H1 (cell line): ENCODE data around the gene SLC1A3. TPM values are rescaled to one million over a fixed set of nuclear protein-coding genes. Genes with fewer than 3 reads are reported as not detected.

Experiments
- CTCF ChIA-PET: fragments of 300-600 bp; sonication (Branson Sonifier 250); formaldehyde crosslinking; loops from one replicate; lab custom pipeline; 2021; ENCODE audit not compliant: partially characterized antibody; lab: Charles Lee
- POLR2A ChIA-PET: fragments of 300-600 bp; sonication (Branson Sonifier 250); formaldehyde crosslinking; loops from one replicate; lab custom pipeline; 2021; ENCODE audit warnings: inconsistent platforms; ENCODE audit not compliant: partially characterized antibody; lab: Charles Lee
- DNase-seq, 2 experiments: peaks; one replicate each; pipeline versions ENCODE4 v3.0.0 to v3.0.0-alpha.2; 2010 to 2022; ENCODE audit warnings: low spot score in 2 of 2, low read depth in 1 of 2, mixed read lengths in 1 of 2
- FAIRE-seq: peaks from 2 replicates; lab custom pipeline; 2011; peaks lifted over from hg19 to GRCh38; lab: Jason Lieb, UNC
- H2AFZ ChIP-seq: 2 replicates; pipeline ENCODE4 v1.8.1; 2012; ENCODE audit warnings: low read length, inconsistent platforms
- H2AK5ac ChIP-seq: 2 replicates; pipeline ENCODE4 v1.6.1; 2013; ENCODE audit warnings: low read depth, low read length
- H2BK120ac ChIP-seq: replicated peaks from 2 replicates; pipeline ENCODE3; 2013; ENCODE audit warnings: low read depth, low read length, inconsistent platforms
- H2BK12ac ChIP-seq: 2 replicates; pipeline ENCODE4 v1.6.1; 2013; ENCODE audit warnings: low read depth, low read length
- H2BK15ac ChIP-seq: 2 replicates; pipeline ENCODE4 v1.6.1; 2013; ENCODE audit warnings: low read length
- H2BK20ac ChIP-seq: 2 replicates; pipeline ENCODE4 v1.6.1; 2013; ENCODE audit warnings: low read length
- H2BK5ac ChIP-seq: 2 replicates; pipeline ENCODE4 v1.6.1; 2013; ENCODE audit warnings: low read depth, low read length
- H3K14ac ChIP-seq: 2 replicates; pipeline ENCODE4 v1.6.1; 2013; ENCODE audit warnings: inconsistent platforms; ENCODE audit not compliant: insufficient read length
- H3K18ac ChIP-seq: 2 replicates; pipeline ENCODE4 v1.6.1; 2013; ENCODE audit warnings: low read length; ENCODE audit errors: extremely low read depth
- H3K23ac ChIP-seq: 2 replicates; pipeline ENCODE4 v1.6.1; 2013; ENCODE audit warnings: inconsistent platforms; ENCODE audit not compliant: insufficient read length
- H3K23me2 ChIP-seq: 2 replicates; pipeline ENCODE4 v1.6.1; 2013; ENCODE audit warnings: low read depth, low read length
- H3K27ac ChIP-seq: 2 replicates; pipeline ENCODE4 v1.6.1; 2011; ENCODE audit warnings: low read depth, low read length, inconsistent platforms
- H3K27me3 ChIP-seq, 4 experiments: replicated peaks in 1 of 4; 1 replicate in 1 of 4; 2 replicates in 3 of 4; pipeline versions ENCODE4 v1.6.1 to v1.8.1; 2011 to 2013; ENCODE audit warnings: low read length in 3 of 4, mild to moderate bottlenecking in 3 of 4, inconsistent platforms in 2 of 4, mixed read lengths in 2 of 4, moderate library complexity in 1 of 4; ENCODE audit not compliant: control insufficient read depth in 3 of 4, insufficient read depth in 3 of 4; ENCODE audit errors: extremely low read depth in 1 of 4
- H3K36me3 ChIP-seq, 4 experiments: 2 replicates each; pipeline versions ENCODE4 v1.6.1 to v1.8.1; 2011 to 2013; ENCODE audit warnings: mild to moderate bottlenecking in 4 of 4, low read length in 3 of 4, moderate library complexity in 2 of 4, control low read depth in 1 of 4, inconsistent platforms in 1 of 4; ENCODE audit not compliant: insufficient read depth in 4 of 4, control insufficient read depth in 2 of 4
- H3K4ac ChIP-seq: replicated peaks from 2 replicates; pipeline ENCODE3; 2013; ENCODE audit warnings: low read length, low read depth, mixed read lengths, inconsistent platforms; ENCODE audit not compliant: insufficient read length
- H3K4me1 ChIP-seq, 4 experiments: replicated peaks in 1 of 4; 1 replicate in 1 of 4; 2 replicates in 3 of 4; pipeline versions ENCODE4 v1.6.1 to v1.8.1; 2011 to 2013; ENCODE audit warnings: low read length in 3 of 4, inconsistent platforms in 2 of 4, mixed read lengths in 1 of 4; ENCODE audit not compliant: insufficient read depth in 4 of 4, control insufficient read depth in 3 of 4
- H3K4me2 ChIP-seq, 2 experiments: 2 replicates each; pipeline versions ENCODE4 v1.6.1 to v1.8.1; 2011 to 2013; ENCODE audit warnings: low read depth in 2 of 2, low read length in 2 of 2, control low read depth in 1 of 2, inconsistent platforms in 1 of 2, mild to moderate bottlenecking in 1 of 2; ENCODE audit not compliant: insufficient read depth in 1 of 2
- H3K4me3 ChIP-seq, 4 experiments: fragments of 200-600, 300-600 bp in 1 of 4; sonication (generic), shearing (Covaris generic), sonication (Bioruptor Twin) in 1 of 4; 2 replicates each; pipeline versions ENCODE4 v1.5.1 to v1.8.1; 2011 to 2016; ENCODE audit warnings: low read length in 4 of 4, low read depth in 3 of 4, control low read depth in 2 of 4, inconsistent platforms in 2 of 4, mild to moderate bottlenecking in 2 of 4, mixed read lengths in 1 of 4, moderate library complexity in 1 of 4; ENCODE audit not compliant: insufficient read depth in 2 of 4; ENCODE audit errors: extremely low read depth in 1 of 4
- H3K56ac ChIP-seq: replicated peaks from 2 replicates; pipeline ENCODE3; 2013; ENCODE audit warnings: low read depth, mild to moderate bottlenecking, mixed read lengths, low read length, inconsistent platforms; ENCODE audit not compliant: insufficient read length
- H3K79me1 ChIP-seq: 2 replicates; pipeline ENCODE4 v1.6.1; 2013; ENCODE audit warnings: low read depth, low read length, control low read depth
- H3K79me2 ChIP-seq, 2 experiments: 2 replicates each; pipeline versions ENCODE4 v1.6.1 to v1.8.1; 2012 to 2013; ENCODE audit warnings: low read length in 2 of 2, mild to moderate bottlenecking in 2 of 2, inconsistent platforms in 1 of 2; ENCODE audit not compliant: insufficient read depth in 2 of 2, control insufficient read depth in 1 of 2
- H3K9ac ChIP-seq, 4 experiments: replicated peaks in 1 of 4; 1 replicate in 1 of 4; 2 replicates in 3 of 4; pipeline versions ENCODE4 v1.6.1 to v1.8.1; 2011 to 2013; ENCODE audit warnings: low read depth in 3 of 4, low read length in 3 of 4, control low read depth in 2 of 4, mild to moderate bottlenecking in 2 of 4, moderate library complexity in 2 of 4, inconsistent platforms in 1 of 4; ENCODE audit errors: extremely low read depth in 1 of 4
- H3K9me3 ChIP-seq, 2 experiments: 2 replicates each; pipeline versions ENCODE4 v1.6.1 to v1.8.1; 2012 to 2013; ENCODE audit warnings: mild to moderate bottlenecking in 2 of 2, moderate library complexity in 2 of 2, control low read depth in 1 of 2, inconsistent platforms in 1 of 2, low read depth in 1 of 2, low read length in 1 of 2, mixed read lengths in 1 of 2; ENCODE audit not compliant: insufficient read depth in 2 of 2
- H4K20me1 ChIP-seq, 2 experiments: replicated peaks in 1 of 2; 2 replicates each; pipeline versions ENCODE3 to v1.8.1; 2011 to 2013; ENCODE audit warnings: inconsistent platforms in 2 of 2, low read length in 2 of 2, mild to moderate bottlenecking in 1 of 2; ENCODE audit not compliant: insufficient read depth in 2 of 2, control insufficient read depth in 1 of 2
- H4K5ac ChIP-seq: 2 replicates; pipeline ENCODE4 v1.6.1; 2013; ENCODE audit warnings: low read length, low read depth, mixed read lengths, inconsistent platforms; ENCODE audit not compliant: insufficient read length
- H4K8ac ChIP-seq: 2 replicates; pipeline ENCODE4 v1.8.0; 2013; ENCODE audit warnings: mild to moderate bottlenecking, moderate library complexity, low read length, inconsistent platforms; ENCODE audit not compliant: insufficient read depth; ENCODE audit errors: extremely low read depth
- H4K91ac ChIP-seq: replicated peaks from 2 replicates; pipeline ENCODE3; 2013; ENCODE audit warnings: low read length, mixed read lengths, inconsistent platforms; ENCODE audit not compliant: insufficient read length
- BCL11A ChIP-seq, 2 experiments: IDR thresholded peaks; one replicate each; pipeline ENCODE4 v1.6.1; 2011; ENCODE audit warnings: low read depth in 2 of 2, low read length in 2 of 2, mild to moderate bottlenecking in 2 of 2
- CHD1 ChIP-seq: IDR thresholded peaks from 2 replicates; pipeline ENCODE4 v1.6.1; 2012; ENCODE audit warnings: low read depth, low read length, improper control_type of control experiment
- RNF2 ChIP-seq: fragments of 200-900, 300-1000 bp; sonication (generic); IDR thresholded peaks from 2 replicates; pipeline ENCODE4 v1.7.1; 2016; ENCODE audit warnings: borderline replicate concordance, low read depth, mild to moderate bottlenecking, antibody characterized with exemption, low read length; ENCODE audit not compliant: poor library complexity, severe bottlenecking; ENCODE audit errors: missing control alignments
- RXRA ChIP-seq: IDR thresholded peaks from 2 replicates; pipeline ENCODE4 v1.6.1; 2011; ENCODE audit warnings: low read depth, mild to moderate bottlenecking, low read length, moderate library complexity; ENCODE audit not compliant: insufficient read depth
- SAP30 ChIP-seq: fragments of 300-600 bp; sonication (generic); IDR thresholded peaks from 2 replicates; pipeline ENCODE4 v1.7.1; 2012; ENCODE audit warnings: low read length, moderate library complexity, mild to moderate bottlenecking, inconsistent platforms; ENCODE audit not compliant: insufficient read depth, insufficient replicate concordance
- SIN3A ChIP-seq, 2 experiments: IDR thresholded peaks in 1 of 2; conservative IDR thresholded peaks in 1 of 2; 2 replicates each; pipeline ENCODE4 v1.6.1; 2011 to 2012; ENCODE audit warnings: low read length in 2 of 2, improper control_type of control experiment in 1 of 2, low read depth in 1 of 2, mild to moderate bottlenecking in 1 of 2
- SIRT6 ChIP-seq: IDR thresholded peaks from one replicate; pipeline ENCODE4 v1.7.1; 2012; ENCODE audit warnings: low read length, inconsistent platforms
- TEAD4 ChIP-seq: IDR thresholded peaks from 2 replicates; pipeline ENCODE4 v1.6.1; 2012; ENCODE audit warnings: low read depth, low read length, inconsistent platforms, mixed read lengths
- WGBS, 2 experiments: shearing (Covaris generic) in 1 of 2; methylation state at CpG; one replicate each; pipeline versions ENCODE4 v1.1.6 to v1.1.7; 2013 to 2015; ENCODE audit warnings: low lambda C conversion rate in 2 of 2, mixed read lengths in 2 of 2, inconsistent platforms in 1 of 2, low coverage in 1 of 2, missing lambda C conversion rate in 1 of 2; ENCODE audit not compliant: insufficient replicate concordance in 2 of 2, insufficient coverage in 1 of 2, insufficient read length in 1 of 2; ENCODE audit errors: extremely low coverage in 1 of 2, missing lambda C conversion rate in 1 of 2; 5-methylcytosine and 5-hydroxymethylcytosine counted together
- polyA plus RNA-seq, 7 experiments: library from polyadenylated mRNA; depleted of rRNA in 3 of 7; stranded (reverse) in 5 of 7; unstranded in 2 of 7; fragments of >200 nt in 5 of 7; fragments of 200-250 nt in 2 of 7; gene quantifications; 1 replicate in 5 of 7; 2 replicates in 1 of 7; 4 replicates in 1 of 7; pipeline versions ENCODE4 v1.2.1 to v1.2.3, GENCODE V29; 2011 to 2013; ENCODE audit warnings: missing spikeins in 2 of 7, mixed read lengths in 2 of 7
- total RNA-seq: library from RNA; stranded (reverse); fragmentation: NEBNext Ultra II Directional; extraction: Animal tissue kit (Norgen Biotek cat#: 25700); gene quantifications from 2 replicates; pipeline ENCODE4 v1.2.1, GENCODE V29; 2021

The SLC1A3 gene
- total and polyA plus RNA-seq, 2 of the 8 experiments (the other 6 are each of a cell fraction or from before 2014, with no cell fraction given): 26.7 to 35.3 TPM

GRCh38 chr5:36719282-36719681 is 112.9 kb downstream of the SLC1A3 start:
- H3K4me1 ChIP-seq: no peaks in the 10 kb centered on the region
- H2BK20ac ChIP-seq: no peak overlapping the region
- WGBS, 2 experiments: 96% methylated on average over 2 of the region's 2 CpGs; no CpG with 5 or more reads in 1 of the 2 experiments
- H2AK5ac ChIP-seq: no peak overlapping the region
- H3K14ac ChIP-seq: no peak overlapping the region
- no peak for FAIRE-seq
- no peak overlapping the region for H3K4me3 ChIP-seq
- H3K27me3 ChIP-seq: no peaks in the 10 kb centered on the region
- no peaks in the 10 kb centered on the region for H3K79me1 ChIP-seq
- H3K4me2 ChIP-seq: no peak overlapping the region
- no peak overlapping the region for H3K27ac ChIP-seq
- no peak overlapping the region for H2BK5ac ChIP-seq
- no peak overlapping the region for H3K4ac ChIP-seq
- no peak overlapping the region for H2BK120ac ChIP-seq
- no peak overlapping the region for H2BK15ac ChIP-seq
- POLR2A ChIA-PET: no interaction called here
- H3K23me2 ChIP-seq: no peaks in the 10 kb centered on the region
- CTCF ChIA-PET: interaction anchor here (0.7 to 7.4 kb wide), 5 partner anchors 9 to 25 kb away, joined by 3 to 48 read pairs (median 4); no protein-coding TSS in a partner anchor
- peaks cover 0 to 1% of the 10 kb centered on the region in 2 experiments for H4K20me1 ChIP-seq
- TF ChIP-seq RNF2 (no peak), RXRA (no peak), SAP30 (no peak), TEAD4 (no peak), SIN3A (conservative IDR thresholded peaks at IDR 0.05 in 1 of 2, IDR thresholded peaks at IDR 0.05 in 1 of 2; ENCODE audit: low read depth in 1 of 2, low read length in 2 of 2) (no peak), BCL11A (IDR thresholded peaks at IDR 0.05; ENCODE audit: low read depth in 2 of 2, low read length in 2 of 2) (no peak), CHD1 (no peak), SIRT6 (no peak)
- TF ChIP-seq, all 59 proteins: peak for 0
- DNase-seq: no peak
- no peak overlapping the region for H2BK12ac ChIP-seq
- no peak overlapping the region for H3K56ac ChIP-seq
- no peak overlapping the region for H4K91ac ChIP-seq
- no peaks in the 10 kb centered on the region for H3K9me3 ChIP-seq
- H4K5ac ChIP-seq: no peak overlapping the region
- H3K18ac ChIP-seq: no peak overlapping the region
- no peaks in the 10 kb centered on the region for H3K79me2 ChIP-seq
- H2AFZ ChIP-seq: no peak overlapping the region
- H4K8ac ChIP-seq: no peak overlapping the region
- H3K23ac ChIP-seq: no peak overlapping the region
- H3K36me3 ChIP-seq: no peaks in the 10 kb centered on the region
- no peak overlapping the region for H3K9ac ChIP-seq
